ENCODE results near the gene SMAD1.

SMAD1 gene

GRCh38 chr4:145481164-145481941 is at the start of gene SMAD1:
Gene SMAD1 (plus strand): TSS chr4:145481853. CDS start chr4:145514614, 32,761 bp downstream.
- peak; percentile 89 for DNase-seq (ENCODE audit: low read depth)

- DNase-seq (ENCODE audit: low read depth), result no peak
Observed at GRCh38 chr4:145433684-145434083, 48.0 kb upstream of the SMAD1 start.

- DNase-seq (ENCODE audit: low read depth), result no peak
Observed at GRCh38 chr4:145435646-145436045, 46.0 kb upstream of the SMAD1 start.

GRCh38 chr4:145436114-145436513 is 45.5 kb upstream of the SMAD1 start:
- DNase-seq (ENCODE audit: low read depth), result no peak

GRCh38 chr4:145436796-145437195 is 44.9 kb upstream of the SMAD1 start:
- DNase-seq (ENCODE audit: low read depth), result no peak

GRCh38 chr4:145437466-145437865 is 44.2 kb upstream of the SMAD1 start:
- no peak for DNase-seq (ENCODE audit: low read depth)

GRCh38 chr4:145438298-145438697 is 43.4 kb upstream of the SMAD1 start:
- DNase-seq (ENCODE audit: low read depth), result no peak

- no peak for DNase-seq (ENCODE audit: low read depth)
Observed at GRCh38 chr4:145440292-145441007, 41.2 kb upstream of the SMAD1 start.

GRCh38 chr4:145446184-145446583 is 35.5 kb upstream of the SMAD1 start:
- no peak for DNase-seq (ENCODE audit: low read depth)

- no peak for DNase-seq (ENCODE audit: low read depth)
Observed at GRCh38 chr4:145451895-145452294, 29.8 kb upstream of the SMAD1 start.

- DNase-seq (ENCODE audit: low read depth), result no peak
Observed at GRCh38 chr4:145452447-145453162, 29.0 kb upstream of the SMAD1 start.

GRCh38 chr4:145453163-145453520 is 28.5 kb upstream of the SMAD1 start:
- DNase-seq (ENCODE audit: low read depth), result no peak

GRCh38 chr4:145473203-145473602 is 8.4 kb upstream of the SMAD1 start:
- no peak for DNase-seq (ENCODE audit: low read depth)

GRCh38 chr4:145480257-145480656 is 1.4 kb upstream of the SMAD1 start:
- DNase-seq (ENCODE audit: low read depth), result peak; percentile 5

GRCh38 chr4:145481942-145482208 is 222 bp downstream of the SMAD1 start:
- no peak for DNase-seq (ENCODE audit: low read depth)

- peak; percentile 74 for DNase-seq (ENCODE audit: low read depth)
Observed at GRCh38 chr4:145482209-145483037, 770 bp downstream of the SMAD1 start.

GRCh38 chr4:145483514-145483913 is 1.9 kb downstream of the SMAD1 start:
- DNase-seq (ENCODE audit: low read depth), result no peak

GRCh38 chr4:145484225-145484846 is 2.7 kb downstream of the SMAD1 start:
- no peak for DNase-seq (ENCODE audit: low read depth)

- DNase-seq (ENCODE audit: low read depth), result no peak
Observed at GRCh38 chr4:145485120-145485519, 3.5 kb downstream of the SMAD1 start.

- no peak for DNase-seq (ENCODE audit: low read depth)
Observed at GRCh38 chr4:145486603-145487002, 5.0 kb downstream of the SMAD1 start.

GRCh38 chr4:145487631-145488030 is 6.0 kb downstream of the SMAD1 start:
- DNase-seq (ENCODE audit: low read depth), result no peak

GRCh38 chr4:145488310-145488709 is 6.7 kb downstream of the SMAD1 start:
- no peak for DNase-seq (ENCODE audit: low read depth)

Data from EH (cell line).